GM23248 (cell line): ENCODE data around the gene PKNOX2.

Experiments
- EZH2 ChIP-seq: fragments of 200-600 bp; sonication (generic); IDR thresholded peaks from 2 replicates; pipeline ENCODE4 v1.6.1; 2018; ENCODE audit warnings: antibody characterized with exemption, mild to moderate bottlenecking; ENCODE audit not compliant: insufficient read depth, poor library complexity, severe bottlenecking
- EZH2phosphoT487 ChIP-seq: fragments of 200-600 bp; sonication (generic); IDR thresholded peaks from 2 replicates; pipeline ENCODE4 v1.6.1; 2018; ENCODE audit warnings: antibody characterized with exemption, moderate library complexity, mild to moderate bottlenecking, low read depth; ENCODE audit not compliant: insufficient read depth

DNA sequence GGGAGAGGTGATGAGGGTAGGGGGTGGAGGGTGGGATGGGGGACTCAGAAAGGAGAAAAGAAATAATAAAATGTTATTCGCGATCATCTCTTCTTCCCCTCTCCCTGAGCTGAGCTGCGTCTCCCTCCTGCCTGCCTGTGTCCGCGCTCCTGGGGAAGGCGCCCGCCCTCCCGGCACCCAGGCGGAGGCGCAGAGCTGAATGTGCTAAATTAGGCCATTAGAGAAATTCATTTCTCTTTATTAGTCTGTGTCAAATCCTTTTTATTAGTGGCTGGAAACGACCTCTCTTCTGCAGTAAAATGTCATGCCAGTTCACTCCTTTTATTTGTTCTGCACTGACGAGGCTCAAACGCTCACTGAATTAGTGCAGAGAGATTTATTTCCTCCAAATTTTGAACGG is 215.4 kb downstream of the PKNOX2 start:
- TF ChIP-seq EZH2phosphoT487 (no peak), EZH2 (no peak)
